ENCODE measurements around the gene IL10RB.

DNA sequence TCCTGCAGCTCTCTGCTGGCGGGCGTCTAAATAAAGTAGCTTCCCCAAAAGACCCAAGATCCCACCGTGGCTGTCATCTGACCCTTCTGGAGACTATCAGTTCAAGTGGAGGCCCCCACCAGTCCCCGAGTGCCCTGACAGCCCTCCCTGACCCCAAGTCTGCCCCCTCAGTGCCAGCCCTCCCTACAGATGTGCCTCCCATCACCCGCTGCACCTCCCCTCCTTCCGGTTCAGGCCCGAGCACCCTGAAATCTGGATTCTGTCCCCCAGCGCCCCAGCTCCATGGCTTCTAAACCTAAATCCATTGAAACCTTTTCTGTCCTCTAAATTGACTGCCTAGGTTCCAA lies 595 bp downstream of the IL10RB start:
- TF ChIP-seq, protein P1, sequence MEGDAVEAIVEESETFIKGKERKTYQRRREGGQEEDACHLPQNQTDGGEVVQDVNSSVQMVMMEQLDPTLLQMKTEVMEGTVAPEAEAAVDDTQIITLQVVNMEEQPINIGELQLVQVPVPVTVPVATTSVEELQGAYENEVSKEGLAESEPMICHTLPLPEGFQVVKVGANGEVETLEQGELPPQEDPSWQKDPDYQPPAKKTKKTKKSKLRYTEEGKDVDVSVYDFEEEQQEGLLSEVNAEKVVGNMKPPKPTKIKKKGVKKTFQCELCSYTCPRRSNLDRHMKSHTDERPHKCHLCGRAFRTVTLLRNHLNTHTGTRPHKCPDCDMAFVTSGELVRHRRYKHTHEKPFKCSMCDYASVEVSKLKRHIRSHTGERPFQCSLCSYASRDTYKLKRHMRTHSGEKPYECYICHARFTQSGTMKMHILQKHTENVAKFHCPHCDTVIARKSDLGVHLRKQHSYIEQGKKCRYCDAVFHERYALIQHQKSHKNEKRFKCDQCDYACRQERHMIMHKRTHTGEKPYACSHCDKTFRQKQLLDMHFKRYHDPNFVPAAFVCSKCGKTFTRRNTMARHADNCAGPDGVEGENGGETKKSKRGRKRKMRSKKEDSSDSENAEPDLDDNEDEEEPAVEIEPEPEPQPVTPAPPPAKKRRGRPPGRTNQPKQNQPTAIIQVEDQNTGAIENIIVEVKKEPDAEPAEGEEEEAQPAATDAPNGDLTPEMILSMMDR (conservative IDR thresholded peaks at IDR 0.05 in 1 of 2, IDR thresholded peaks at IDR 0.05 in 1 of 2; ENCODE audit: extremely low read depth in 1 of 2, insufficient read depth in 1 of 2, low read depth in 1 of 2, low read length in 2 of 2), result no peak
- no peak for TF ChIP-seq EZH2 (IDR thresholded peaks at IDR 0.05; ENCODE audit: borderline replicate concordance, low read length)

All from mammary epithelial cell (primary cell).